Peyer's patch (tissue), 4 donors: ENCODE data around the gene SLC5A5.

Source experiments
- CTCF ChIP-seq, 6 experiments: fragments of 450-650 bp in 4 of 6; fragments of 200-600 bp in 2 of 6; sonication (generic) in 1 of 6; IDR thresholded peaks; one replicate each; pipeline ENCODE4 v1.5.1; 2017 to 2019; ENCODE audit warnings: antibody characterized with exemption in 6 of 6, mild to moderate bottlenecking in 3 of 6, moderate library complexity in 1 of 6
- POLR2A ChIP-seq, 2 donors: fragments of 450-650 bp; IDR thresholded peaks; one replicate each; pipeline ENCODE4 v1.5.1; 2017; ENCODE audit warnings: antibody characterized with exemption in 2 of 2, mild to moderate bottlenecking in 2 of 2, moderate library complexity in 2 of 2

GRCh38 chr19:17830567-17831418, 41.0 kb upstream of the SLC5A5 start:
- TF ChIP-seq CTCF (IDR thresholded peaks at IDR 0.05), result no peak
- no peak for TF ChIP-seq POLR2A (IDR thresholded peaks at IDR 0.05)
